ENCODE data around the gene ZBTB3.
A peak's percentile ranks its signal among the peaks of the same experiment; 100 is the strongest.
"Not testable (repeated sequence)": the region's sequence is repeated elsewhere in the genome, so short reads cannot be mapped to it uniquely, and the experiment has no call there.

ZBTB3 gene

DNA sequence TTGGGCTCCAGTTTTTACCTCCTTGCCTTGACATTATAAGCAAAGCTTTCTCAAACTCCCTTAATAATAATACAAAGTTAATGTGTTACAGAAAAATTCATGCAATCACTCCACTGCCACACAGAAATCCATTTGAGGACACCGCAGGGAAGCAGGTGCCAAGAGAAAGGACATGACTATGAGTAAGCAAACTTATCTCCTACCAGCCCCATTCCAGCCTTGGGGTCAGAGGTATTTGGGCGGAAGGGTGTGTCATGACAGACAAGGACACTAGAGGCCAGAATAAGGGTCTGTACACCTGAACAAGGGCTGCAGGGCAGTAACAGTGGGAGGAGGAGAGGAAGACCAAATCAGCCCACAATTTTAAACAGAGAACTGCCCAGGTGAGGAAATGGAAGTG, 40.6 kb downstream of the ZBTB3 start:
- DNase-seq: no peak

DNA sequence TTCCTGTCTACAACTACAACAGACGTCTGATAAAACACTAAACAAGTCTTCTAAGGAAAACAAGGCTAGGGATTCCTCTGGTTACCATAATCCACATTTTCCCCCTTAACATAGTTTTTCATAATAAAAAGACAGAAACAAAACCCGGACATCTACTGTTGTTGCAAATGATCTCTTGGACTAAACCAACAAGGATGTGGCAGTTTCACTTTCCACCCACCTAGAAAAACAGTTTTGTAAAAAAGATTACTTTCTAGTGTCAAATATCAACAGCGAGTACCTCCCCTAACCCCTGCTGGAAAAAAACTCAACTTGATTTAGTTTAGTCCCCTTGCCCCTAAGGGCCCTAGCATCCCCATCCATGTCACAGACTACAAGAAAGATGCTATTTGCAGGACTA, 41.1 kb downstream of the ZBTB3 start:
- no peak for DNase-seq

DNA sequence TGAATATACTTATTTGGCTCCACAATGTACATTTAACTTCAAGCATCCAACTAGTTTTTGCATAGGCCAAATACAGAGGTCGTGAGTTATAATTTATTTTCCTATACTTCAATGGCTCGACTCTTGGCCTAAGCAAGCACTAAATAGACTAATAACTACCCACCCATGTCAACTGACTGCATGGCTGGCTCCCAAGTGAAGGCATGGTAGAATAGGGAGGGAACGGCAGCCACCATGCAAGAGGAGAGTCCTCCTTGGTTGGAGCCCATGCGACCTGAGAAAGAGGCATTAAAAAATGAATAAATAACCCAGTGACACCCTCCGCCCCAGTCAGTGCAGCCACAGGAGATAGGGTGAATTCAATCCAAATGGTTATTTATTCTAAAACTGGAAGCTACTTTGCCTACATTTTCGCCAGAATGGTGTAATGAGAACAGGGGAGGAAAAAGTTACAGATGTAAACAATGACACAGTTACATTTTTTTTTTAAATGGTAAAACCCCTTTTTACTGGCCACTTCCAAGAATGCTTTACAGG, 41.6 kb downstream of the ZBTB3 start:
- no peak for DNase-seq

DNA sequence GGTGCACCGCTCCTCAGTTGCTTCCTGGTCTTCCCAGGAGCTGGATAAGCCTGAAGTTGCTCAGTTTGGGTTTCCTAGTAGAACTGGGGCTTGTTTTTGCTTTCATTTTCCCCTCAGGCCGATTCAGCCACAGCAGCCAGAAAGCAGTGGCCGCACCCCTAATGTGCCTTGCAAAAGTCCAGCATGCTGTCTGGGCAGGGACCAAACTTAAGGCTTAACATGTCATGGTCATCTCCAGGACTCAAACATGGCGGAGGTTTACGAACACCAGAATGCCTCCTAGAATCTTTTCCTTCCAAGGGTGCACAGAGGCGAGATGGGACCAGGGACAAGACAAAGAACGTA, 44.0 kb downstream of the ZBTB3 start:
- DNase-seq: no peak

DNA sequence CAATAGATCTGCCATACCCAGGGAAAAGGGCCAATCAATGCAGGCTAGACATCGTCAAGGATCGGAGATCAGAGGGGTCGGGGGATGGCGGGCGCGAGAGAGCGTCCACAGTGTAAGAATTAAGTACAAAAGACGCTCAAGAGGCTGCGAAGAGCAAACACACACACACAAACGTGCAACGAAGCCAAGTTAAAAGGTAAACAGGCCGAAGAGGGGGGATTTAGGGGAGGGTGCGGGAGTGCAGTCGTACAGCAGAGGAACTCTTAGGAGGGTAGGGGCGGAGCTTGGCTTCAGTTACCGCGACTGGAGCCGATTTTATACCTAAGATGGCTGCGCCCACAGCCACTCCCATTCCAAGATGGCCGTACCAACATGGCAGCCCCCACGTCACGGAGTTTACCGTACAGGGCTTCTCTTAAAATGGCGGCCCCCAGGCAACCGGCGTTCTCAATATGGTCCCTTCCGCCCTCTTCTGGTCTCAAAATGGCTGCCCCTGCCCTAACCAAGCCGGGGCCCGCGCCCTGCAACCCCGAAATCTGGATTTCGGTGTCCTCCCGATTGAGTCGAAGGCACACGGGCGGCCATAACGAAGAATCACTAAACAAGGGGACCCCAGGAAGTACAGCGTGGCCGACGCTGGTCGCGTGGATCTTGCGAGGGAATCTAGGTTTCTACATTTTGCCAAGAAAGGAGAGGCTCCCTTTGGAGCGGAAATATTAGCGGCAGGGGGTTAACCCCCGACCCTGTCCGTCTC, 44.5 kb downstream of the ZBTB3 start:
- DNase-seq: peak; percentile 98

DNA sequence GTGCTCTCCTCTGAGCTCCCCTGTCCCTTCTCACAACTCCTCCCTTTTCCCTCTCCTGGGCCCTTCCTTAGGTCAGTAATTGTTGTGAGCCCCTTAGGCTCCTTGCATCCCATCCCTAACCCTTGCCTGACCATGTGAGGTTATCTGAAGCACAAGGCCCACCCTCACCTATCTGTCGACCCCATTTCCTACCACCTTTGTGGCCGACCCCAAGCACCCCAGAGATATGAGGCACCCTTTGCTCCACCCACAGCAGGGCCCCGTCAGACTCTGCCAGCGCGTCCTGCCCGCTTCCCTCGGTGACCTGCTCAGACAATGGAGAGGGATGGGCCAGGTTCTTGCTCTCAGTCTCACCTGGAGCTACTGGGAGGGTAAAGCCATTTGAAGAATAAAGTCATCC, 45.2 kb downstream of the ZBTB3 start:
- peak; percentile 48 to 56 for DNase-seq

DNA sequence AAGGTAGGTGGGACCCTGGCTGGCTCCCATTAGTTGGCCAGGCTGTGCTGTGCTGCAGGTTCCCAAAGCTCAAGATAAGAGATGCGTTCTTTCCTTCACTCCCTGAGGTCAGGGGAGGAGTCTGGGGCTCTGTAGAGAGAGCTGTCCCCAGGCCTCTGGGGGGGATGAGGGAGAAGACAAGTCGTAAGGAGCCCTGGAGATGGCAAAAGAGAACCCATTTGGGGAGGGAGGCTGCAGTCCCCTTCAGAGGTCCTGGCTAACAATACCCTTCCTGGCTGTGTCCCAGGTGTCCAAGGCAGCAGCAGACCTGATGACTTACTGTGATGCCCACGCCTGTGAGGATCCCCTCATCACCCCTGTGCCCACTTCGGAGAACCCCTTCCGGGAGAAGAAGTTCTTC, 45.6 kb downstream of the ZBTB3 start:
- no peak for DNase-seq

DNA sequence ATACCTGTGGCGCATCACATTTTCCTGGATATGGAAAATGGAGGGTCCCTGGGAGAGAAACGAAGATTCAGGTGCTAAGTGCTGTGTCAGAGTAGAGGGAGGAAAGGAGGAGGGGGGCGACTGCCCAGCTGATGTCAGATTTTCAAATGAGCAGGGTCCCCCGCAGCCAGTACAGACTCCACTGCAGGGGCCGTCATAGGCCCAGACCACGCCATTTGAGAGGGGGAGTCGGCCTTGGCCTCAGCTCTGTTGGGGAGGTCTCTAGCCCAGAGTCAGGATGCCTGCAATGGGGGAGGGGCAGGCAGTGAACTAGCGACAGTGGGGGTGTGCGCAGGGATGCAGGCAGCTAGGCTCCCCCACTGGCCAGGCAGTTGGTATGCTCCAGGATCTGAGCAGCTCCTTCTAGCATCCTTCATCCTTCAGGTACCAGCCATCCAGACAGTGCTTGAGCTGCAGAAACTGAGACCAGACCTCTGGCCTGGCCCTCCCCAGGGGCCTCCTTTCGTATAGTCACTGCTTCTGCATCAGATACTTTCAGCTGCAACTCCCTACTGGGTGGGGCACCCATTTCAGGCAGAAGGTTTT, 46.6 kb downstream of the ZBTB3 start, which contains the start of the genes BSCL2 and GNG3:
TSS of gene BSCL2 (minus strand) at position 148 of the 585 bp plus-strand sequence. CDS start 229 bp downstream, outside the sequence.
TSS of gene GNG3 (plus strand) at position 400 of the 585 bp plus-strand sequence. CDS start 620 bp downstream, outside the sequence.
- no peak for DNase-seq

DNA sequence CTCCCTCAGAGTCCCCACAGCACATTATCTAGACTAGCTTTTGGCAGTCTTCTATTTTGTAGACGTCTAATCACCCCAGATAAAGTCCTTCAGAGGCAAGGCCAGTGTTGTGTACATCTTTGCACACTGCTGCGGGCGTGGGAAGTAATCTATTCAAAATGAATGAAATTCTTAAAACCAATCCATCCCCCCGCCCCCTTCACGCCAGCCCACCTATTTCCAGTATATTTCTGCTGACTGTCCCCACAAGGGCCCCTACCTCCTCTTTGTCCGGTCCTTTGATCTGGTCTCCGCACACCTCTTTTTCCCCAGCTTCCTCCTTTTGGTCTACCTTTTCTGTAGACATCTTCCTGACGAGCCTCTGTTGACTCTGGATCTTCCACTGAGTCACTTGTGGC, 47.1 kb downstream of the ZBTB3 start:
- no peak for DNase-seq

DNA sequence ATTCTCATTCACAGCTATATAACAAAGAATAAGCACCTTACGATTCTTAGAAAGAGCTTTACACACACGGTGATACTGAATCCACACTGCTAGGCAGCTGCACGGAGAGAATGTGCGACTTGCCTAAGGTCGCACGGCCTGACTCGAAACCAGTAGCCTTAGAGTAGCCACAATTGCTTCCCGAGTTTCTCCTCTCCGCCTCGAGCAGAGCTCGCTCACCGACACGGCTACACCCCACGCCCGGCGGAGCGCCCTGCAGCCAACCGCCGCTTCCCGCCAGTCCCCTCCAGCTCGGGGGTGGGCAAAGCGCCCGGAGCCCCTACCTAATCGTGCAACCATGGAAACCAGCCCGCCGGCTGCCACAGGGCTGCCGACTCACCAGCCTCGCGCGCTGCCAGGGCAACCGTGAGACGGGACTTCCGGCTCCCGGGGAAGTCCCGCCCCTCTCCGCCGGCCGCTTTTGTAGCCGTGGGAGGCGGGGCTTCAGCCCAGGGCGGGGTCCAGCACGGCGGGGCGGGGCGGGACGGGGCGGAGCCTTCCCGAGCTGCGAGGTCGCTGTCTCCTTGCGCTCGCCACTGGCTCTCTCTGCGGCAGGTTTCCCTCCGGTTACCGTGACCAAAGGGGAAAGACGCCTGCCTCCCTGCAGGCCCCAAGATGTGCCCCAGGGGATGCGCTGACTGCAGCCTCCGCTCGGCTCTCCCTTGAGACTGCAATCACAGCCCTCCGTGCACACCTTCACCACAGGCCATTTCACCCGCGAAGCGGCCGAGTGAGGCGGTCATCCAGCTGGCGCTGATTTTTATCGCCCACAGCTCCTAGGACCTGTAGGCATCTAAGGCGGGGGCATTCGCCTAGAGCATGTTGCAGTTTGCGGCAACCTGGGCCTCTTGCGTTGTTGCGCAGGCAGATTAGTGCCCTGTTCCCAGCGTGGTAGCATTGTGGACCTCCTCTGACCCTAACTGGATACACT, 47.8 kb downstream of the ZBTB3 start:
- peak; percentile 94 for DNase-seq

DNA sequence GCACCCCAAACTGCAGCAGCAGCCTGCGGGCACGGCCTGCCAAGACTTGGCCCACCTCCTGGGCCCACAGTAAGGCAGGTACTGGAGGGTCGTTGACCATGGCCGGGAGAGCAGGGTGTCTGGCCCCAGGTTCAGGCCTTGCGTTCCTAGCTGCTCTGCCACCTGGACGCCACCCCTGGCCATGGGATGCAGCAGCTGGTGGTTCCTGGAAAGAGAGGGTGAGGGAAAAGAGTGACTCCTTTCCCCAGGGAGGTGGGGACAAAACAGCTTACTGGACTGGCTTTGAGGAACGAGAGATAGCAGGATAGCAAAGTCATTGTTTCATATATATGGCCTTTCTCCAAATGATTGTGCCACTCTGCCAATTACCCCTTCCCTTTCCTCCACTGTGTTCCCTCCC, 48.5 kb downstream of the ZBTB3 start:
- DNase-seq: no peak

DNA sequence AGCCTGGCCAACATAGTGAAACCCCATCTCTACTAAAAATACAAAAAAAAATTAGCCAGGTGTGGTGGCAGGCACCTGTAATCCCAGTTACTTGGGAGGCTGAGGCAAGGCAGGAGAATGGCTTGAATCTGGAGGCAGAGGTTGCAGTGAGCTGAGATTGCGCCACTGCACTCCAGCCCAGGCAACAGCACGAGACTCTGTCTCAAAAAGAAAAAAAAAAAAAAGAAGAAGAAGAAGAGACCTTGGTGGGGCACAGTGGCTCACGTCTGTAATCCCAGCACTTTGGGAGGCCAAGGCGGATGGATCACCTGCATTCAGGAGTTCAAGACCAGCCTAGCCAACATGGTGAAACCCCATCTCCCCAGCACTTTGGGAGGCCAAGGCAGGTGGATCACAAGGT, 50.0 kb downstream of the ZBTB3 start:
- DNase-seq: not testable (repeated sequence)

DNA sequence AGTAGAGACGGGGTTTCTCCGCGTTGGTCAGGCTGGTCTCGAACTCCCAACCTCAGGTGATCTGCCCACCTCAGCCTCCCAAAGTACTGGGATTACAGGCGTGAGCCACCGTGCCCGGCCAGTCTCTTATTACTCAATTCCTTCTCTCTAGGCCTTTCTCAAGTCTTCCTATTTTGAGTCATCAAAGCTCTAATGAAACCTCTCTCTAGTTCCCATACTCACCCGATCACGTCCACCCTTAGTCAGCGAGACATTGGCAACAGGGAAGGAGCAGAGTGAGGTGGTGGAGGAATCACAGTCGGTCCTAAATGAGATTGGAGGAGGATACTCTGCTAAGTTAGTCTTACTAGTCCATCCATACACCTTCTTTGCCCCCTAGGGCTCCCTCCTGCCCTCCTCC, 51.7 kb downstream of the ZBTB3 start:
- DNase-seq: peak in 1 of 2 donors; percentile 36

Measured in CD4-positive, alpha-beta T cell treated with Interleukin-1 beta for 1 hour (primary cell).